HepG2 (cell line): ENCODE results near the gene SWI5. TPM values are rescaled to one million over a fixed set of nuclear protein-coding genes. Genes with fewer than 3 reads are reported as not detected.

Experiments
- ATAC-seq: fragments of 200-7000 bp; cut with Tn5 transposase; 3 replicates; pipeline ENCODE4 v1.9.1; 2020; ENCODE audit warnings: mild to moderate bottlenecking, moderate library complexity
- BruUV-seq: library from RNA; stranded (reverse); fragments of 400-500 nt; replicated peaks from 2 replicates; lab custom pipeline; 2021; lab: Mats Ljungman, UMichigan
- CTCF ChIA-PET: fragments of 300-600 bp; formaldehyde crosslinking; extraction: SDS; loops from one replicate; lab custom pipeline; 2021; ENCODE audit warnings: low total read pairs, inconsistent platforms, low intra/inter-chr PET ratio; lab: Yijun Ruan, JAX
- POLR2A ChIA-PET: fragments of 350-600 bp; sonication (Branson Sonifier 250); formaldehyde crosslinking; loops from one replicate; lab custom pipeline; 2020; ENCODE audit warnings: antibody characterized with exemption, inconsistent platforms; lab: Yijun Ruan, JAX
- DNase-seq: peaks from one replicate; pipeline ENCODE4 v3.0.0-alpha.2; 2015; ENCODE audit warnings: low spot score
- FAIRE-seq: peaks from 3 replicates; lab custom pipeline; 2011; peaks lifted over from hg19 to GRCh38; lab: Jason Lieb, UNC
- H2AFZ ChIP-seq: one replicate; pipeline ENCODE4 v1.6.1; 2011; ENCODE audit warnings: low read length, inconsistent platforms
- H3K27ac ChIP-seq: fragments of 300-600 bp; 3 replicates; pipeline ENCODE4 v1.8.0; 2011; ENCODE audit warnings: mixed run types, mild to moderate bottlenecking, mixed read lengths, low read length, inconsistent platforms; ENCODE audit not compliant: insufficient read depth; ENCODE audit errors: extremely low read length
- H3K27me3 ChIP-seq, 2 experiments: fragments of 200-600 bp in 1 of 2; 2 replicates in 1 of 2; 3 replicates in 1 of 2; pipeline versions ENCODE4 v1.6.0 to v1.8.0; 2011; ENCODE audit warnings: low read length in 2 of 2, mild to moderate bottlenecking in 2 of 2, moderate library complexity in 2 of 2, inconsistent platforms in 1 of 2; ENCODE audit not compliant: insufficient read depth in 2 of 2, control insufficient read depth in 1 of 2
- H3K36me3 ChIP-seq, 2 experiments: fragments of 200-600 bp in 1 of 2; replicated peaks in 1 of 2; 2 replicates in 1 of 2; 3 replicates in 1 of 2; pipeline versions ENCODE4 v1.5.1 to v1.8.0; 2011; ENCODE audit warnings: low read length in 2 of 2, inconsistent platforms in 1 of 2; ENCODE audit not compliant: insufficient read depth in 2 of 2, control insufficient read depth in 1 of 2
- H3K4me1 ChIP-seq: 2 replicates; pipeline ENCODE4 v1.5.1; 2012; ENCODE audit warnings: low read length, inconsistent platforms; ENCODE audit not compliant: insufficient read depth
- H3K4me2 ChIP-seq: 2 replicates; pipeline ENCODE4 v1.6.0; 2011; ENCODE audit warnings: low read depth, low read length, inconsistent platforms
- H3K4me3 ChIP-seq, 3 experiments: fragments of 200-600 bp in 1 of 3; sonication (generic), shearing (Covaris generic) in 1 of 3; replicated peaks in 1 of 3; 2 replicates each; pipeline ENCODE4 v1.5.1; 2011 to 2016; ENCODE audit warnings: low read length in 3 of 3, inconsistent platforms in 2 of 3, low read depth in 2 of 3, mild to moderate bottlenecking in 2 of 3, control low read depth in 1 of 3, mixed read lengths in 1 of 3; ENCODE audit not compliant: insufficient read depth in 1 of 3
- H3K79me2 ChIP-seq: one replicate; pipeline ENCODE4 v1.6.1; 2011; ENCODE audit warnings: low read length, inconsistent platforms; ENCODE audit not compliant: insufficient read depth
- H3K9ac ChIP-seq: 2 replicates; pipeline ENCODE4 v1.6.0; 2011; ENCODE audit warnings: mild to moderate bottlenecking, low read depth, low read length, inconsistent platforms; ENCODE audit not compliant: insufficient read depth
- H3K9me3 ChIP-seq: 2 replicates; pipeline ENCODE4 v1.5.1; 2012; ENCODE audit warnings: mild to moderate bottlenecking, low read length
- H4K20me1 ChIP-seq: 2 replicates; pipeline ENCODE4 v1.6.0; 2011; ENCODE audit warnings: inconsistent platforms, mild to moderate bottlenecking, low read length, moderate library complexity; ENCODE audit not compliant: insufficient read depth
- ARID2 ChIP-seq: sonication (generic); formaldehyde crosslinking; IDR thresholded peaks from 2 replicates; pipeline ENCODE4 v1.8.1; 2022; ENCODE audit warnings: mild to moderate bottlenecking, missing genetic modification reagents, borderline replicate concordance
- CENPT ChIP-seq: sonication (generic); formaldehyde crosslinking; IDR thresholded peaks from 2 replicates; pipeline ENCODE4 v1.8.0; 2022; ENCODE audit warnings: low read depth, mild to moderate bottlenecking, moderate library complexity, missing genetic modification reagents
- FLYWCH1 ChIP-seq: sonication (generic); formaldehyde crosslinking; IDR thresholded peaks from 2 replicates; pipeline ENCODE4 v1.8.1; 2023; ENCODE audit warnings: mild to moderate bottlenecking, missing genetic modification reagents
- HOXA7 ChIP-seq: sonication (generic); formaldehyde crosslinking; IDR thresholded peaks from 2 replicates; pipeline ENCODE4 v1.8.1; 2022; ENCODE audit warnings: mild to moderate bottlenecking, missing genetic modification reagents, moderate library complexity
- NAIF1 ChIP-seq: sonication (generic); formaldehyde crosslinking; IDR thresholded peaks from 2 replicates; pipeline ENCODE4 v1.5.0; 2020; ENCODE audit warnings: mild to moderate bottlenecking, missing genetic modification reagents, borderline replicate concordance
- NFE2L1 ChIP-seq: sonication (generic); formaldehyde crosslinking; IDR thresholded peaks from 2 replicates; pipeline ENCODE4 v1.4.0; 2020; ENCODE audit warnings: missing genetic modification reagents, mild to moderate bottlenecking, borderline replicate concordance
- NFYC ChIP-seq: IDR thresholded peaks from 2 replicates; pipeline ENCODE4 v1.6.1; 2016; ENCODE audit warnings: missing genetic modification reagents, missing compliant biosample characterization
- PRMT3 ChIP-seq: sonication (generic); formaldehyde crosslinking; IDR thresholded peaks from 2 replicates; pipeline ENCODE4 v1.8.1; 2022; ENCODE audit warnings: low read depth, mild to moderate bottlenecking, moderate library complexity, missing genetic modification reagents, borderline replicate concordance
- SMYD3 ChIP-seq: sonication (generic); formaldehyde crosslinking; IDR thresholded peaks from 2 replicates; pipeline ENCODE4 v1.8.1; 2023; ENCODE audit warnings: mild to moderate bottlenecking, missing genetic modification reagents
- THAP7 ChIP-seq: sonication (generic); formaldehyde crosslinking; IDR thresholded peaks from 2 replicates; pipeline ENCODE4 v1.8.1; 2023; ENCODE audit warnings: mild to moderate bottlenecking, missing genetic modification reagents
- TOPORS ChIP-seq: sonication (generic); formaldehyde crosslinking; IDR thresholded peaks from 2 replicates; pipeline ENCODE4 v1.8.0; 2023; ENCODE audit warnings: mild to moderate bottlenecking, missing genetic modification reagents
- USF2 ChIP-seq, 2 experiments: sonication (generic) in 1 of 2; formaldehyde crosslinking in 1 of 2; IDR thresholded peaks; 2 replicates each; pipeline versions ENCODE4 v1.5.1 to v1.6.1; 2011 to 2020; ENCODE audit warnings: borderline replicate concordance in 1 of 2, low read depth in 1 of 2, low read length in 1 of 2, mild to moderate bottlenecking in 1 of 2, missing genetic modification reagents in 1 of 2, moderate library complexity in 1 of 2
- YEATS4 ChIP-seq: sonication (generic); formaldehyde crosslinking; IDR thresholded peaks from 2 replicates; pipeline ENCODE4 v1.4.0; 2020; ENCODE audit warnings: missing genetic modification reagents, borderline replicate concordance
- ZNF329 ChIP-seq: sonication (generic); formaldehyde crosslinking; IDR thresholded peaks from 2 replicates; pipeline ENCODE4 v1.9.0; 2021; ENCODE audit warnings: low read depth, mild to moderate bottlenecking, missing genetic modification reagents
- ZNF335 ChIP-seq: sonication (generic); formaldehyde crosslinking; IDR thresholded peaks from 2 replicates; pipeline ENCODE4 v1.4.0; 2020; ENCODE audit warnings: missing genetic modification reagents
- ZNF775 ChIP-seq: sonication (generic); formaldehyde crosslinking; IDR thresholded peaks from 2 replicates; pipeline ENCODE4 v1.4.0; 2020; ENCODE audit warnings: missing genetic modification reagents, mild to moderate bottlenecking, moderate library complexity, borderline replicate concordance
- ZNF83 ChIP-seq: sonication (generic); formaldehyde crosslinking; IDR thresholded peaks from 2 replicates; pipeline ENCODE4 v1.4.0; 2020; ENCODE audit warnings: missing genetic modification reagents, mild to moderate bottlenecking, borderline replicate concordance
- ZNF878 ChIP-seq: sonication (generic); formaldehyde crosslinking; IDR thresholded peaks from 2 replicates; pipeline ENCODE4 v1.8.1; 2023; ENCODE audit warnings: mild to moderate bottlenecking, missing genetic modification reagents, moderate library complexity
- WGBS: methylation state at CpG from one replicate; pipeline ENCODE4 v1.1.6; 2017; ENCODE audit warnings: low lambda C conversion rate; 5-methylcytosine and 5-hydroxymethylcytosine counted together
- in situ Hi-C: cut with HindIII; loops from 2 replicates; pipeline ENCODE4 v1.10.0; 2017; ENCODE audit warnings: low pct_unique_long_range_greater_than_20kb; ENCODE audit not compliant: extremely low pct_ligation_motif_present
- intact Hi-C: fragments of 100-400 bp; cut with micrococcal nuclease; formaldehyde crosslinking; loops from one replicate; pipeline ENCODE4 v1.10.0; 2022; ENCODE audit not compliant: unreplicated experiment
- polyA plus RNA-seq, 8 experiments: library from polyadenylated mRNA; depleted of rRNA in 3 of 8; stranded (reverse) in 7 of 8; unstranded in 1 of 8; fragments of >200 nt; fragmentation: Illumina TruSeq in 4 of 8; extraction: Trizol in 4 of 8; gene quantifications; 2 replicates each; pipeline versions ENCODE4 v1.2.1 to v1.2.3, GENCODE V29; 2011 to 2016; ENCODE audit warnings: low read depth in 4 of 8, missing spikeins in 1 of 8, mixed read lengths in 1 of 8; ENCODE audit not compliant: insufficient read depth in 1 of 8
- total RNA-seq, 5 experiments: library from RNA; depleted of rRNA; stranded (reverse); fragments of >200 nt; fragmentation: Illumina TruSeq; extraction: Trizol; gene quantifications; 2 replicates each; pipeline ENCODE4 v1.2.3, GENCODE V29; 2016; ENCODE audit warnings: low read depth in 1 of 5
- TF ChIP-seq, protein P1 (sequence below): sonication (generic); formaldehyde crosslinking; IDR thresholded peaks from 2 replicates; pipeline ENCODE4 v1.8.0; 2022; ENCODE audit warnings: mild to moderate bottlenecking, missing genetic modification reagents, moderate library complexity

The SWI5 gene
- total and polyA plus RNA-seq, 2 of the 13 experiments (the other 11 are each of a cell fraction or from before 2014, with no cell fraction given) = 39.2 to 41.0 TPM

DNA sequence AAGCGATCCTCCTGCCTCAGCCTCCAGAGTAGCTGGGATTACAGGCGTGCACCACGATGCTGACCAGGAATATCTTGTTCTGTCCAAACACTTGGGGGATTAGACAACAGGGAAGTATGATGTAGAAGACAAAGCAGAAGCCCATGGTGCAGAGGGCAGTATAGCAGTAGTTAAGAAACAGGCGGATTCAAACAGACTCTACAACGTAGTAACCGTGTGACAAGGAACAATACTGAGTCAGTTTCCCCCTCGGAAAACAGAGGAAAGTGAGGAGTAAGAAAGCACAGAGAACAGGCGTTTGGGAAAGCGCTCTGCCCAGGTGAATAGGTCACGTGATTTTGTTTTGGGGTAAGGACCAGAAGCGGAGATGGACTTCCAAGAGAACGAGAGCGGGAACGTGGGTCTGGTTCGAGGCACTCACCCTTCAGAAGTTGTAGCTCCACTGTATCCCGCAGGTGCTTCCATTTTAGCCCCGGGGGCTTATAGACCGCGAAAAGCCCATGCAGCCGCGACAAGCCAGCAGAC lies 45.9 kb downstream of the SWI5 start:
- Histone ChIP-seq H3K27me3 (no peaks in the 10 kb centered on the region; a peak in 1 of 5 replicates), H3K4me2 (peak overlapping the region; percentile 97), H3K79me2 (peaks cover 33% of the 10 kb centered on the region), H3K9me3 (no peaks in the 10 kb centered on the region), H3K4me1 (peaks cover 23% of the 10 kb centered on the region), H3K4me3 (peak overlapping the region; percentile 93 to 99 (median 94)), H3K36me3 (peaks cover 9 to 28% of the 10 kb centered on the region in 2 experiments), H4K20me1 (no peaks in the 10 kb centered on the region), H3K9ac (peak overlapping the region; percentile 96), H2AFZ (peak overlapping the region; percentile 89), H3K27ac (peak overlapping the region; percentile 93)
- ATAC-seq (peak; percentile 6; the same call in 2 of the 3 replicates), DNase-seq (no peak), FAIRE-seq (peak; percentile 55)
- WGBS = under 1% methylated on average over 11 of the region's 21 CpGs
- intact Hi-C loops (loop anchor here (2.0 kb wide), 2 partner anchors 19 to 25 kb away; partner anchors contain the start of gene SLC27A4), in situ Hi-C loops (no loop called here)
- ChIA-PET CTCF (no interaction called here), POLR2A (interaction anchor here (1.0 to 1.8 kb wide), 2 partner anchors 15 to 26 kb away, joined by 3 to 7 read pairs; no protein-coding TSS in a partner anchor)
- BruUV-seq = TSS peak; percentile 87
- TF ChIP-seq NFYC (CRISPR knock-in tag) (0 out of 2 replicates have a peak, but pooled peaks have one; percentile 3), ZNF775 (CRISPR knock-in tag) (no peak), CENPT (CRISPR knock-in tag) (no peak), ZNF335 (CRISPR knock-in tag) (peak; percentile 82; the same call in 1 of the 2 replicates), ARID2 (CRISPR knock-in tag) (0 out of 2 replicates have a peak, but pooled peaks have one; percentile 59), ZNF329 (CRISPR knock-in tag) (no peak), ZNF878 (no peak), PRMT3 (CRISPR knock-in tag) (no peak), YEATS4 (CRISPR knock-in tag) (no peak), NFE2L1 (CRISPR knock-in tag) (no peak), SMYD3 (CRISPR knock-in tag) (0 out of 2 replicates have a peak, but pooled peaks have one; percentile 40), TOPORS (CRISPR knock-in tag) (peak; percentile 7; the same call in 1 of the 2 replicates), HOXA7 (no peak), ZNF83 (CRISPR knock-in tag) (no peak), THAP7 (CRISPR knock-in tag) (peak; percentile 89; the same call in 1 of the 2 replicates), FLYWCH1 (no peak), NAIF1 (0 out of 2 replicates have a peak, but pooled peaks have one; percentile 85), USF2 (IDR thresholded peaks at IDR 0.05; ENCODE audit: low read depth, low read length) (peak; percentile 91), USF2 (CRISPR knock-in tag; IDR thresholded peaks at IDR 0.05; ENCODE audit: borderline replicate concordance) (peak; percentile 84; the same call in 1 of the 2 replicates)
- TF ChIP-seq, protein P1, sequence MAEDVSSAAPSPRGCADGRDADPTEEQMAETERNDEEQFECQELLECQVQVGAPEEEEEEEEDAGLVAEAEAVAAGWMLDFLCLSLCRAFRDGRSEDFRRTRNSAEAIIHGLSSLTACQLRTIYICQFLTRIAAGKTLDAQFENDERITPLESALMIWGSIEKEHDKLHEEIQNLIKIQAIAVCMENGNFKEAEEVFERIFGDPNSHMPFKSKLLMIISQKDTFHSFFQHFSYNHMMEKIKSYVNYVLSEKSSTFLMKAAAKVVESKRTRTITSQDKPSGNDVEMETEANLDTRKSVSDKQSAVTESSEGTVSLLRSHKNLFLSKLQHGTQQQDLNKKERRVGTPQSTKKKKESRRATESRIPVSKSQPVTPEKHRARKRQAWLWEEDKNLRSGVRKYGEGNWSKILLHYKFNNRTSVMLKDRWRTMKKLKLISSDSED (CRISPR knock-in tag) = 0 out of 2 replicates have a peak, but pooled peaks have one; percentile 21
